HL-60 (cell line): Measurements from ENCODE around the gene CLNK.

ENCODE experiments used
- DNase-seq, 2 experiments: peaks; one replicate each; pipeline ENCODE4 v3.0.0-alpha.2; 2010 to 2020; ENCODE audit warnings: low read depth in 1 of 2, low spot score in 1 of 2
- H3K27ac ChIP-seq: fragments of 250-450 bp; sonication (Bioruptor Pico); replicated peaks from 2 replicates; pipeline ENCODE4 v1.5.1; 2020; ENCODE audit warnings: mild to moderate bottlenecking, moderate library complexity
- H3K27me3 ChIP-seq: fragments of 250-450 bp; sonication (Bioruptor Pico); 2 replicates; pipeline ENCODE4 v1.5.1; 2021; ENCODE audit warnings: mild to moderate bottlenecking, moderate library complexity; ENCODE audit not compliant: insufficient read depth, poor library complexity, severe bottlenecking
- H3K4me3 ChIP-seq: replicated peaks from 2 replicates; pipeline ENCODE4 v1.5.1; 2011; ENCODE audit warnings: mild to moderate bottlenecking, control low read depth, low read length; ENCODE audit not compliant: insufficient read depth
- GABPA ChIP-seq: IDR thresholded peaks from 2 replicates; pipeline ENCODE4 v1.6.1; 2012; ENCODE audit warnings: low read depth
- POLR2AphosphoS5 ChIP-seq: IDR thresholded peaks from 2 replicates; pipeline ENCODE4 v1.6.1; 2012; ENCODE audit warnings: low read depth
- SPI1 ChIP-seq: IDR thresholded peaks from 2 replicates; pipeline ENCODE4 v1.6.1; 2012; ENCODE audit warnings: low read depth, mild to moderate bottlenecking, borderline replicate concordance
- TF ChIP-seq, protein P1 (sequence below): IDR thresholded peaks from 2 replicates; pipeline ENCODE4 v1.6.1; 2012; ENCODE audit warnings: low read depth; ENCODE audit not compliant: insufficient replicate concordance
- TF ChIP-seq, protein P2 (sequence below): IDR thresholded peaks from one replicate; pipeline ENCODE4 v1.5.1; 2011; ENCODE audit warnings: low read length, control low read depth, inconsistent platforms; ENCODE audit not compliant: insufficient read depth

The CLNK gene

DNA sequence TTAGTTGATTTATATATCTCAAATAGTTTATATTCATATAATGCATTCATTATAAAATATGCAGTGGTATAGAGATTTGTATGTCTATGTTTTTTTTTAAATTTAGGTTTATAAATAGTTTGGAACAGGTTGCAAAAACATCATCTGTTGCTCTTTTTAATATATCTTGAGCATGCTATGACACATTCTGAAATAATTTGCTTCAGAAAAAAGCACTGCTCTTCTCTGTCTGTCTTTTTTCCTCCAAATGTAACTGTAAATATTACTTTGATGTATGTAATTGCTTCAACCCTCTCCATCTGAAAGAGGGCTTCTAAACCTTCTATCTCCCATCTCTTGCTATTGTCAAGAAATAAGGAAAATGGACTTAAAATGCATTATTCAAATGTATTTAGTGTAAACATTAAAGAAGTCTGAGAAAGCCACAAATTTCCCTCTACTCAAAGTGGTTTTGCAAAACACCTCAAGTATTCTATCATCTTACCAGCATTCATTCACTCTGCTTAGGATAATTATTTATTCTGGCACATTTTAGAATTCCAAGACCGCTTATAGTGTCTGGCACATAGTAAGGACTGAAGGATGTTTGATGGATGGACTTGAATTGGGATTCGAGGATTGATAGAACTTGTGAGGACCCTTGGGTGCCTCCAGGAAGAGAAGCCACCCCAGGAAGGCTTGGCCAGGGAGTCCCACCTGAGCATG lies 87.8 kb downstream of the CLNK start:
- DNase-seq = no peak
- Histone ChIP-seq H3K4me3 (no peak overlapping the region), H3K27me3 (peaks cover 2% of the 10 kb centered on the region), H3K27ac (no peak overlapping the region)
- TF ChIP-seq, protein P1, sequence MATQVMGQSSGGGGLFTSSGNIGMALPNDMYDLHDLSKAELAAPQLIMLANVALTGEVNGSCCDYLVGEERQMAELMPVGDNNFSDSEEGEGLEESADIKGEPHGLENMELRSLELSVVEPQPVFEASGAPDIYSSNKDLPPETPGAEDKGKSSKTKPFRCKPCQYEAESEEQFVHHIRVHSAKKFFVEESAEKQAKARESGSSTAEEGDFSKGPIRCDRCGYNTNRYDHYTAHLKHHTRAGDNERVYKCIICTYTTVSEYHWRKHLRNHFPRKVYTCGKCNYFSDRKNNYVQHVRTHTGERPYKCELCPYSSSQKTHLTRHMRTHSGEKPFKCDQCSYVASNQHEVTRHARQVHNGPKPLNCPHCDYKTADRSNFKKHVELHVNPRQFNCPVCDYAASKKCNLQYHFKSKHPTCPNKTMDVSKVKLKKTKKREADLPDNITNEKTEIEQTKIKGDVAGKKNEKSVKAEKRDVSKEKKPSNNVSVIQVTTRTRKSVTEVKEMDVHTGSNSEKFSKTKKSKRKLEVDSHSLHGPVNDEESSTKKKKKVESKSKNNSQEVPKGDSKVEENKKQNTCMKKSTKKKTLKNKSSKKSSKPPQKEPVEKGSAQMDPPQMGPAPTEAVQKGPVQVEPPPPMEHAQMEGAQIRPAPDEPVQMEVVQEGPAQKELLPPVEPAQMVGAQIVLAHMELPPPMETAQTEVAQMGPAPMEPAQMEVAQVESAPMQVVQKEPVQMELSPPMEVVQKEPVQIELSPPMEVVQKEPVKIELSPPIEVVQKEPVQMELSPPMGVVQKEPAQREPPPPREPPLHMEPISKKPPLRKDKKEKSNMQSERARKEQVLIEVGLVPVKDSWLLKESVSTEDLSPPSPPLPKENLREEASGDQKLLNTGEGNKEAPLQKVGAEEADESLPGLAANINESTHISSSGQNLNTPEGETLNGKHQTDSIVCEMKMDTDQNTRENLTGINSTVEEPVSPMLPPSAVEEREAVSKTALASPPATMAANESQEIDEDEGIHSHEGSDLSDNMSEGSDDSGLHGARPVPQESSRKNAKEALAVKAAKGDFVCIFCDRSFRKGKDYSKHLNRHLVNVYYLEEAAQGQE = no peak
- no peak for TF ChIP-seq POLR2AphosphoS5
- no peak for TF ChIP-seq SPI1
- TF ChIP-seq, protein P2, sequence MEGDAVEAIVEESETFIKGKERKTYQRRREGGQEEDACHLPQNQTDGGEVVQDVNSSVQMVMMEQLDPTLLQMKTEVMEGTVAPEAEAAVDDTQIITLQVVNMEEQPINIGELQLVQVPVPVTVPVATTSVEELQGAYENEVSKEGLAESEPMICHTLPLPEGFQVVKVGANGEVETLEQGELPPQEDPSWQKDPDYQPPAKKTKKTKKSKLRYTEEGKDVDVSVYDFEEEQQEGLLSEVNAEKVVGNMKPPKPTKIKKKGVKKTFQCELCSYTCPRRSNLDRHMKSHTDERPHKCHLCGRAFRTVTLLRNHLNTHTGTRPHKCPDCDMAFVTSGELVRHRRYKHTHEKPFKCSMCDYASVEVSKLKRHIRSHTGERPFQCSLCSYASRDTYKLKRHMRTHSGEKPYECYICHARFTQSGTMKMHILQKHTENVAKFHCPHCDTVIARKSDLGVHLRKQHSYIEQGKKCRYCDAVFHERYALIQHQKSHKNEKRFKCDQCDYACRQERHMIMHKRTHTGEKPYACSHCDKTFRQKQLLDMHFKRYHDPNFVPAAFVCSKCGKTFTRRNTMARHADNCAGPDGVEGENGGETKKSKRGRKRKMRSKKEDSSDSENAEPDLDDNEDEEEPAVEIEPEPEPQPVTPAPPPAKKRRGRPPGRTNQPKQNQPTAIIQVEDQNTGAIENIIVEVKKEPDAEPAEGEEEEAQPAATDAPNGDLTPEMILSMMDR = no peak
- no peak for TF ChIP-seq GABPA

DNA sequence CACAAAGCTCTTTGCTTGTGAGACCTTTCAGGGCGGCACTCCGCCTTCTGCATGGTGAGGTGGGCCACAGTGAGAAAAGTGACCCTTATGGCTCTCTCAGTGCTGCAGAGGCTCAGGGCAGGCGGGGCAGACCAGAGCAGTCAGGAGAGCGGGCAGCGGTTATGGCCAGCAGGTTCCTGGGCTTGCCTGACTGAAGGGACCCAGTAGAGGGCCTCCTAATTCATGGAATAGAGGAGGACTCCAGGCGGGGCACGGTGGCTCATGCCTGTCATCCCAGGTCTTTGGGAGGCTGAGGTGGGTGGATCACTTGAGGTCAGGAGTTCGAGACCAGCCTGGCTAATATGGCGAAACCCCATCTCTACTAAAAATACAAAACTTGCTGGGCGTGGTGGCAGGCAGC lies 91.4 kb downstream of the CLNK start:
- Histone ChIP-seq H3K27ac (no peak overlapping the region), H3K27me3 (no peaks in the 10 kb centered on the region), H3K4me3 (no peak overlapping the region)
- DNase-seq = no peak
- TF ChIP-seq, protein P2 = no peak
- TF ChIP-seq GABPA (no peak), SPI1 (no peak), POLR2AphosphoS5 (no peak)
- TF ChIP-seq, protein P1 = no peak

DNA sequence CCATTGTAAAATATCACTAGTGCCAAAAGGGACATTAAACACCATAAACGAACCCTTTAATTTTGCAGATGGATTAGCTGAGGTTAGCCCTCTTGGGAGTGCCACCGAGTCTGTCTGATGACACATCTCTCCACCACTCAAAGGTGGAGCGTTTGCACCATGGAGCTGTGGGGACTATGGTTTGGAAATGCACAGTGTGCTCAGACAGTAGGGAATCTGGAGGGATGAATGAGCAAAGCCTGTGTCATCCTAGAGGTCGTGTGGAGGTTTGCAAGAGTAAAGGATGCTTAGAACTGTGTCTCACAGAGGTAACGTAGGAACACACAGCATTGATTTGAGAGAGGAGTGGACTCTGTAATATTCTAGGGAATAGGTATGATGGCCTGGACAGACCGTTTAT lies 93.7 kb downstream of the CLNK start:
- TF ChIP-seq GABPA (no peak), POLR2AphosphoS5 (no peak), SPI1 (no peak)
- TF ChIP-seq, protein P2 = no peak
- TF ChIP-seq, protein P1 = no peak
- Histone ChIP-seq H3K4me3 (no peak overlapping the region), H3K27me3 (no peaks in the 10 kb centered on the region), H3K27ac (no peak overlapping the region)
- no peak for DNase-seq
